Measurements from ENCODE around the gene ATP8A2.

Gene ATP8A2

DNA sequence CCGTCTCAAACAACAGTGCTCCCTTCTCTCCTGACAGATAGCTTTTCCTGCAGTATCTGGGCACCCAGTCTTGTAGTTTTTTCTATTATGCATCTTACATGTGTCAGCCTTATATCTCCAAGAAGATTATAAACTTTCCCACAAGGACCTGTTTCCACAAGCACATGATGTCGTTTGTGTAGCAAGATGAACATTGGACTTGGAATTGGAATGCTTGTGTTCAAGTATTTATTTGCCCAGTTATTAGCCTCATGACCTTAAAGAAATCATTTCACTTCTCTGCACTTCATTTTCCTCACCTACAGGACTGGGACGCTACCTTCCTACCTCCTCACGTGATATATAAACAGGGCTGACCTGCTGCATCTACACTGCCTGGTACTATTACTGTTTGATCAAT, 658.6 kb downstream of the ATP8A2 start:
- TF ChIP-seq CTCF (IDR thresholded peaks at IDR 0.05; ENCODE audit: extremely low read depth, missing control alignments): no peak
- no peak for DNase-seq (ENCODE audit: low spot score)

DNA sequence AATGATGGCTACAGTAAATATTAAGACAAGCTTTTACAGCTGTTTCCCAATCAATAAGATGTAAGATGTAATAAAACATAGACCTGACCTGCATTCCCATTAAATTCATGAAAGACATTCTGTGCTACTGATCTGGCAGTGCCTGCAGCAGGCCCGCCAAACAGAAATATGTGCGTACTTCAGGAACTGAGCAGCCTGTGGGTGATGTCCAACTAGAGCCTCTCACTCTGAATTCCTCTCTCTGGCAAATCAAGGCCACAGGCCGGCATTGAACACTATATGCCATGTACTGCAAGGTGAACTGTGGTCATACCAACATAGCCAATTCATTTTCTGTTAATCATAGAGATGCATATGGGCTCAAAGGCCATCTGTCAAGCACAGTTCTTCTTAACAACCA, 662.2 kb downstream of the ATP8A2 start:
- no peak for DNase-seq (ENCODE audit: low spot score)
- no peak for TF ChIP-seq CTCF (IDR thresholded peaks at IDR 0.05; ENCODE audit: extremely low read depth, missing control alignments)

DNA sequence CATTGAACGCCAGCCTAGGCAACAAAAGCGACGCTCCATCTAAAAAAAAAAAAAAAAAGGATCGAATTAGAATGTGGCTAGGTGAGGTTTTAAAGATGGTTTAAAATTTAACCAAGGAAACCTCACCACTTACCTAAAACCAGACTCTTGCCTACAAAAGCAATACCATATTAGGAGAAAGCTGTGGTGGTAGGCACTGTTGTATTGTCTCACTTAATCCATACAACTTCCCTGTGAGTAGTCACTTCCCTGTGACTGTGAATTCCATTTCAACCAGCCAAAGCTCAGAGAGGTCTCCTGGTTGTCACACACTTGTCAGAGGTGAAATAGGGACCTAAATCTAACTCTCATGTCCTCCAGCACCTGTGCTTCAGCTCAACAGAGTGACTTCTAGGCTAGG, 664.6 kb downstream of the ATP8A2 start:
- TF ChIP-seq CTCF (IDR thresholded peaks at IDR 0.05; ENCODE audit: extremely low read depth, missing control alignments): no peak
- no peak for DNase-seq (ENCODE audit: low spot score)

- peak; percentile 9 for TF ChIP-seq CTCF (IDR thresholded peaks at IDR 0.05; ENCODE audit: extremely low read depth, missing control alignments)
- DNase-seq (ENCODE audit: low spot score): no peak
Observed at GRCh38 chr13:26037302-26037701, 665.5 kb downstream of the ATP8A2 start.

DNA sequence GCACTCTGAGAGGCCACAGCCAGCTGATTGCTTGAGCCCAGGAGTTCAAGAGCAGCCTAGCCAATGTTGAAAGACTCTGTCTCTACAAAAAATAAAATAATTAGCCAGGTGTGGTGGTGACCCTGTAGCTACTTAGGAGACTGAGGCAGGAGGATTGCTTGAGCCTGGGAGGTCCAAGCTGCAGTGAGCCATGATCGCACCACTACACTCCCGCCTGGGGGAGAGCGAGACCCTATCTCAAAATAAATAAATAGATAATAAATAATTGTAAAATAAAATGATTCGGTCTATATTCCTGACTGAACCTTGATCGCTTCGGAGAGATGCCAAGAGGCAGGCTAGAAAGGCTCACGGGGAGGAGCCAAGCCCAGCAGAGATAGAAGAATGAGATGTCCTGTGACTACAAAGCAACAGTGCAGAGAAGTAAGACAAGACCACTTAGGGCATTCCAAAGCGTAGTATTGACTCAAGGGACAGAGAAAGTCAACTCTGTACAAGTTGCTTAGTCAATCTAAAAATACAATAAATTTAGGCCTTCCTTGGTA, 667.2 kb downstream of the ATP8A2 start:
- no peak for TF ChIP-seq CTCF (IDR thresholded peaks at IDR 0.05; ENCODE audit: extremely low read depth, missing control alignments)
- no peak for DNase-seq (ENCODE audit: low spot score)

- no peak for TF ChIP-seq CTCF (IDR thresholded peaks at IDR 0.05; ENCODE audit: extremely low read depth, missing control alignments)
- no peak for DNase-seq (ENCODE audit: low spot score)
Observed at GRCh38 chr13:26041444-26041843, 669.7 kb downstream of the ATP8A2 start.

- no peak for TF ChIP-seq CTCF (IDR thresholded peaks at IDR 0.05; ENCODE audit: extremely low read depth, missing control alignments)
- DNase-seq (ENCODE audit: low spot score): no peak
Observed at GRCh38 chr13:26042785-26043184, 671.0 kb downstream of the ATP8A2 start.
